HG03097 (cell line): ENCODE data around the gene NAPG.
"Not testable (repeated sequence)": the region's sequence is repeated elsewhere in the genome, so short reads cannot be mapped to it uniquely, and the experiment has no call there.

ENCODE experiments used
- ATAC-seq: cut with Tn5 transposase; IDR thresholded peaks from one replicate; pipeline ENCODE4 v1.9.1; 2021; ENCODE audit not compliant: unreplicated experiment, low FRiP score

NAPG gene

DNA sequence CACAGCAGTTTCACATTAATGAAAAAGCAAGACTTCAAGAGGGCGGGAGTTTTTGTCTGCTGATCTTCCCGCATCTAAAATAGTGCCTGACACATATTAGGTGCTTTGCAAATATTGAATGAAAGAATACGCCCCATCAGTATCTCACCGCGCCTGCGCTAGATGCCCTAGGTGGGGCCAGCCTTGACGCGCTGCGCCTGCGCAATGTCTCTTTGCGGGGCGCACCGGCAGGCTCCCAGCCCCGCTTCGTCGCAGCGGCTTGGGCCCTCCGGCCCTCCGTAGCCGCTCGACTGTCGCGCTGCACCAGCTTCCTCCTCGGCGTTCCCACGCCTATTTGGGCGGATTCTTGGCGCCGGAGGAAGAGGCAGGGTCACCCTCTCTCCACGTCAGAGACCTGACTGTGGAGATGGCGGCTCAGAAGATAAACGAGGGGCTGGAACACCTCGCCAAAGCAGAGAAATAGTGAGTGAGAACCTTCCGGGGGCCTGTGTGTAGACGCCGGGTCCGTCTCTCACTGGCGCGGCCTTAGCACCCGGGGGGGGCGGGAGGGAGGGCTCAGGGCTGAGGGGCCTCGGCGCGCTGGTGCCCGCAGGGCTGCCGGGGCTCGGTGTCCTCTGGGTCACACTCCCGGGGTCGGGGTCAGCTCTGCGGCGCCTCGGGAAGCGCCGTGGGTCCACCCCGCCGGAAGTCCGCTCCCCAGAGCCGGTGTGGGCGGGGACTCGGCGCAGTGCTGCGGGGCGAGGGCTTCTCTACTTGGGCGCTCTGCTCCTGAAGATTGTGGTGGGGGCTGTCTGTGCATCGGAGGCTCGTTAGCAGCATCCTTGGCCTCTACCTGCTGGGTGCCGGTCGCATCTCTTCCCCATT lies at the start of gene NAPG:
Gene NAPG (plus strand): TSS at position 331 of the 864 bp plus-strand sequence. CDS start 76 bp downstream, at position 407.
- ATAC-seq: peak; percentile 78

DNA sequence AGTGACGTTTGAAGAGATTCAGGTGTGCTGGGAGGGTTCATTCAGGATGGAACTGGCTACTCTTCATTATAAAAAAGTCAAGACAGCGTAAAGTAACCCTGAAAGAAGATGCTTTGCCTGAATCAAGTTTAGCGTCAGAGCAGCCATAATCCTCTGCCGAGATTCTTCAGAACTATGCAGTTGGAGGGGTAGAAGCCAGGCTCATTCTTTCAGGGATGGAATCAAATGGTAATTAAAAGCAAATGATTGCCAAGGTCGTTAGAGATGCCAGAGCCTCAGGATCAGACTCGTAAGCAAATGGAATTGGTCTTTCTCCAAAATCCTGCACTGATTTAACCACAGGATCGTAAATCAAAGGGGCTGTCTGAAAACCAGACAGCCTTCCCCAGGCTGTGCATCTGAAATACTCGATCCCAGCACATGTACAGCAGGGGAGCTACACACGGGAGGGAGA lies 49.5 kb upstream of the NAPG start:
- no peak for ATAC-seq

DNA sequence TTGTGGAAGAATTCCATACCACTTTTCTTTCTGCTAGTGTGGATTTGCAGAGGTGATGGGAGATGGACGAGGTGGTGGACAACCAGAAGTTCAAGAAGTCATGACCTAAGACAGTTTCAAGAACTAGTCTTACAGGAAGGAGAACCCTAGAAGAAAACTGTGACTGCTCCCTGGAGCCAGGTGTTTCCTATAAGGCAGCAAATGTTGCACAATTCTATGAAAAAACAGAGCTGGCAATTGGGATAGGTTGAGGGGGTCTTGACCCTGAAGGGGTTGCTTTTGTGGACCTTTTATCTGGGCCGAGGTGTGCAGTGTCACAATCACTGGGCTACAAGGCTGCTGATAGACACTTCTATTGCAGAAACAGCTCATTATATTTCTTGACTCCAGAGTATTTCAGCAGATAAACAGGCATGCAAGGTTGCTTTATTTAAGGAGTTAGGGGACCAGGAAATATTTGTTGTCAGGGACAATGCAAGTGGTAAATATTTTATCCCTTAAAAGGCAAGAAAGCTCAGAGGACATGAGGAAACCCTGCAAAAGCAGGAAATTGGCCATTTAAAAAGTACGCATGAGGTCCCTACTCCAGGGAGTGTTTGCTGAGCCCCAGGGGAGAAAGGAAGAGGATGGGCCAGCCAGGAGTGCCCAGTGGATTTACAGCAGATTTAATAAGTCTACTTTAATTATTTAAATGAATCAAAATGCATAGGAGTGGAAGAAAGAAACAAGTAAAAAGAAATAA lies 48.5 kb upstream of the NAPG start:
- ATAC-seq: no peak

DNA sequence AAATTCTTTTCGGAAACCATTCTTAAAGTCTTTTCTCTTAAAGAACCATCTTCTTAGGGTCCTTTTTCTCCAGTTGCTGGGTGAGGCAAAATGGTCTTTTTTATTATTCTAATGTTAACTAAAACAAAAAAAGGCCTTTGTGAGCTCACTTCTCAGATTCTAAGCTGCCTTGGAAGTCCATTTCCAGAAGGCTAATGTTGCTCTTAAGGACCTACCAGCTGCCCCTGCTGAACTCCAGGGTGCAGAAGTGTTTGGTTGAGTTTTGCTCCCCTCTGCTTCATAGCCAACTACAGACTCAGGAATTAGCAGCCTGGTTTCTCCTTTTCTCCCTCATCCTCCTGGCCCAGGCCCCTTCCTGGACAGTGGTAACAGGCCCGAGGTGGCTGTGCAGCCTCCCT lies 48.0 kb upstream of the NAPG start:
- no peak for ATAC-seq

DNA sequence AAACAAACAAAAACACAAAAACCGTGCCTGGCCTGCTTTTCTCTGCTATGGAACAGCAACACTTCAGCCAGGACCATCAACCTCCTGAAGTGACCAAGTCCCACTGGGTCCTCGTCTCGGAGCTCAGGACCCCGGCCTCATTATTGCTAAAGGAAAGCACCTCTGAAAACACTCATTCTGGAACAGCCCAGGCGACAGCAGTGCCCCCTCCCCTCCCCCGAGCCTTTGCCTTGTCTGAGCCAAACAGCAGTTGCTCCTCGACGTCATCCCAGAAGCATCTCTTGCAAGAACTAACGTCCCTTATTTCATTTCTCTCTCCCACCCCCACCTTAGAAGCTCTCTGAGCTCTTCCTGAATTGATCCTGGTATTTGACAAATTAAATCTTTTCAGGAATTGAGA lies 44.0 kb upstream of the NAPG start:
- no peak for ATAC-seq

DNA sequence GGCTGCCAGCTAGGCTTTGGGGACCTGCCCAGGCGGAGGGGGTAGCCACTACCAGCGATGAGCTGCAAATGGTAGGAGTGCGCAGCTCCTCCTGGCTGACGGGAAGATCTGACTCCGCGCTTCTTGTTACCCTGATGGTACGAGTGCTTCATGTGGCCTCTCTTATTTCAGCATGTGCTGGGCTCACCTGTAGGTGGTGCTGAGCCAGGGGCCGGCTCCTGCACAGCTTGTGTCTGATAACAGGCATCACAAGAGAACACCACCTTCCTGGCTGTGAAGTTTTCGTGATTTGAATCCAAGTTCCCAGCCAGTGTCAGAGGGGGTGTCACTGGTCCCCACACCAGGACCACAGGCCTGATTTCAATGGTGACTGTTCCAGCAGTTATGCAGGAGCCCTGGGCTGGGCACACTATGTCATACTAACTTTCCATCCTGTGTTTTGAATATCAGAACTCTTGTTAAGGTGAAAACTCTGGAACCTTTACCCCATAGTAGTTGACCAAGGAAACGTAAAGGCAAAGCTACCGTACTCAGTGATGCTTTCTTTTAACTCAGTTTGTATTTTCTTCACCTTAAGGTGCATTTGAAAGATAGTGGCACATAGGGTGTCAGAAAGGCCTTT lies 43.4 kb upstream of the NAPG start:
- no peak for ATAC-seq

DNA sequence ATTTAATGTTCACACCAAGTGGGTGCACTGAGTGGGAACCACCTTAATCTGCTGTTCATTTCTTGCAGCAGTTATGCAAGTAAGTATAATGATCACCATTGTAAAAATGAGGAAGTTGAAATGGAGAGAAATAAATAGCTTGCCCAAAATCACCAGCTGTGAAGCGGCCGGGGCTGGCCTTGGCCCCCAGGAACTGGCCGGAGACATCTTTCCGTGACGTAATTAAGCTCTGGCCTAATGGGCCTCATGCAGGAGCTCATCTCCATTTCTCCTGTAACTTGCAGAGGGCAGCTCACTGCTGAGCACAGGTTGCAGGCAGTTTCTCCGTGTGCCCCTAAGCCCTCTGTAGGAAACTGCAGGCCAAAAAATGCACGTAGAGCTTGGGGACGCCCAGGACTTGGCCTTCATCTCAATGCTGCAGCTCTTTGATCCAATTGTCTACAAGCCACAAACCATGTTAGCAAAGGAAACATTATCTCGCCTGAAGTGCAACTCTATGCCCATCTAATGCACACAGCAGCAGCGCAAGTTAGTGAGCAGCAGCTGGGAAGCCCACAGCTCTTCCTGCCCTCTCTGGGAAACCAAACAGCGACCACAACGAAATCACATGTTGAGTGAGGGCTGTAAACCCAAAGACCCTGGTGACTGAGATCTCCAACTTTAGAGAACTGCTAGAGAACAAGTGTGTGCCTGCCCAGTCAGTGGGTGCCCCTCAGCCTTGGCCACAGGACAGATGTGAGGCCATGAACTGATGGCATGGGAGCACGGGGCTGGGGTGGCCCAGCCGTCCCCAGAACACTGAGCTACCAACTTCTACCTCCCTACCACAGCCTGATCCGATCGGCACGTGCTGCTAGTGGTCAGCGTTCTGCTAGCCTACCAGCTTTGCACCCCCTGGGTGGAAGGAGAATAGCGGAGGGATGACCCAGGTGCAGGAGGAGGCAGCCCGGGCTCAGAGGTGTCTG lies 42.6 kb upstream of the NAPG start:
- ATAC-seq: peak; percentile 61

DNA sequence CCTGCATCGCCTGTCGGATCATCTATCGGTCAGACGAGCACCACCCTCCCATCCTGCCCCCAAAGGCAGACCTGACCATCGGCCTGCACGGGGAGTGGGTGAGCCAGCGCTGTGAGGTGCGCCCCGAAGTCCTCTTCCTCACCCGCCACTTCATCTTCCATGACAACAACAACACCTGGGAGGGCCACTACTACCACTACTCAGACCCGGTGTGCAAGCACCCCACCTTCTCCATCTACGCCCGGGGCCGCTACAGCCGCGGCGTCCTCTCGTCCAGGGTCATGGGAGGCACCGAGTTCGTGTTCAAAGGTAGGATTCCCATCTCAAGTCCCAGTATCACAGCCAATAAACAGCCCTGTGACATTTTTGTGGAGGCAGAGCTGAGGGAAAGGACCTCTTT lies 40.4 kb upstream of the NAPG start:
- no peak for ATAC-seq

DNA sequence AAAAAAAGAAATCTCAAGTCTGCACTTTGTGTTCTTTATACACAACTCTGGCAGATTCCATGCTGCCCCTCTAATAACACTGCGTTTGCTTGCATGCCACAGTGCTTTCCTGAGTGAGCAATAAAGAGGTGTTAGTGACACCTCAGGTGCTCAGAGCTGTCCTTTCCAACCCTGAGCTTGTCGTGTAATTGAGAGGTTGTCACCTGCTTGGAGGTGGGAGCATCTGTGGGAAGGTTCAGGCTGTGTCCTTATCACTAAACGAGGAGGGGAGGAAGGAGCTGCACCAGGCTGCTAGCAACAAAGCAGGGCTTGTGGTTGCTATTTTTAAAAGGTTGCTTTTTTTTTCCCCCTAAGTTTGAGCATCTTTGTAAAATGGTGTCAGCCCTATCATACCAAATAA lies 39.5 kb upstream of the NAPG start:
- no peak for ATAC-seq

DNA sequence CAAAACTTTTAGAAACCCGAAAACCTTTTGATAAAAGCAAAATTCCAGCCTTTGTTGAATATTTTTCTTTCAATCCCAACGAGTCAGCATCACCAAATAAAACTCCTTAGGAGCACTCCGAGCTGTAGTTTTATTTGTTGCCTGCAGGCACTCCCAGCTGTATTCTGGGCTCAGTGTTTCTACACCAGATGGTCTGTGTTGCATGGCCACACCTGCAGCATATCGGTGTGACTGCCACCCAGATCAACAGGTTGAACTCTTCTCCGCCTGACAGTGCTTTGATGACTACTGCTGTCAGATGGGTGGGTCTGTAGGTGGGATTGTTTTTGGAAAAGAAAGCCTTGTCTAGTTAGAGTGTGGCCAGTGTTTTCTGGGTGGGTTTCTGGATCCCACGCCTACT lies 38.7 kb upstream of the NAPG start:
- no peak for ATAC-seq

DNA sequence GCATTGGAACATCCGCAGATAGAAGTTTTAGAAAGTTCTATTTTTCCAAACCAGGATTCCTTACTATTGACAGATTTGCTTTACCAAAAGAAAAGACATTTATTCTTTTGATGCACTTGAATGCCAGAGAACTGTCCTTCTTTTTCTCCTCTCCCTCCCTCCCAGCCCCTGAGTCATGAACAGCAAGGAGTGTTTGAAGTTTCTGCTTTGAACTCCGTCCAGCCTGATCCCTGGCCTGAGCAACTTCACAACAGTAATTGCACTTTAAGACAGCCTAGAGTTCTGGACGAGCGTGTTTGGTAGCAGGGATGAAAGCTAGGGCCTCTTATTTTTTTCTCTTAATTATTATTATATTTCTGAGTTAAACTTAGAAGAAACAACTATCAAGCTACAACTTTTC lies 37.8 kb upstream of the NAPG start:
- ATAC-seq: no peak

DNA sequence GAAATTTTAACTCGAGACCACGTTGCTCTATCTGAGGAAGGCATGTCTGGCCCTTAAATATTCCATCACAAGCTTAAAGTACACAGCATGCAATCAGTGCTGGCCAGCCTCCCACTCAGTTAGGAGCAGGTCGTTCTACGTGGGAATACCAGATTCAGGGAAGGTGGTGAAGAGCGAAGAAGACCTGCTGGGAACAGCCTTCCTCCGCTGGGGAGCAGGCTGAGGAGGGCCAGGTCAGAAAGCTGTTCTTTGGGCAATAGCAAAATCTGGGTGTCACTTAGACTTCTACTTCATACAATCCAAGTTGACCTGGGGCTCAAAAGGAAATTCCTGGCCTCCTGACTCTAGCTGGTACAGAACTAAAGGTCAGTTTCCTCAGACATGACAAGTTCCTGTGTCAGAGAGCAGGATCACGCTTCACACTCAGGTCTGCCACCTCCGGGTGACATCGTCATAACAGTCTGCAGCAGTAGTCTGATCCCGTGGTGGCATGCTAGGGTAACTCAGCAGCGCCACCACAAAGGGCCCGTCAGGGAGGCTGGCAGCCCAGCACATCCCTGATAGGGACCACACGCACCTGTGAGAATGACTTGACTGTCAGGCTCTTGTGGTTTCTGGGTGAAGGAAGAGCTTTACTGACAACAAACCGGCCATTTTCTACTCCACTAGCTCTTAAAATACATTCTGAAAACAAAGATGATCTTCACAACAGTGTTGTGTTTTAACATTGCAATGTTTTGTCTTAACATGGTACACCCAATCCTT lies 35.2 kb upstream of the NAPG start:
- peak; percentile 95 for ATAC-seq

DNA sequence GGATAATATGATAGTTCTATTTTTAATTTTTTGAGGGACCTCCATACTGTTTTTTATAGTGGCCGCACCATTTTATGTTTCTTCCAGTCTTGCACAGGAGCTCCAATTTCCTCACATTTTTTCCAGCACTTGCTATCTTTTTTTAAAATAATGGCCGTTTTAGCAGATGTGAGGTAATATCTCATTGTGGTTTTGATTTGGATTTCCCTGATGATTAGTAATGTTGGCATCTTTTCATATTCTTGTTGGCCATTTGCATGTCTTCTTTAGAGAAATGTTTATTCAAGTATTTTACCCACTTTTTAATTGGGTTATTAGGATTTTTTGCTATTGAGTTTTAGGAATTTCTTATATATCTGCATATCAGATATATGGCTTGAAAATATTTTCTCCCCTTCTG lies 29.9 kb upstream of the NAPG start:
- no peak for ATAC-seq

DNA sequence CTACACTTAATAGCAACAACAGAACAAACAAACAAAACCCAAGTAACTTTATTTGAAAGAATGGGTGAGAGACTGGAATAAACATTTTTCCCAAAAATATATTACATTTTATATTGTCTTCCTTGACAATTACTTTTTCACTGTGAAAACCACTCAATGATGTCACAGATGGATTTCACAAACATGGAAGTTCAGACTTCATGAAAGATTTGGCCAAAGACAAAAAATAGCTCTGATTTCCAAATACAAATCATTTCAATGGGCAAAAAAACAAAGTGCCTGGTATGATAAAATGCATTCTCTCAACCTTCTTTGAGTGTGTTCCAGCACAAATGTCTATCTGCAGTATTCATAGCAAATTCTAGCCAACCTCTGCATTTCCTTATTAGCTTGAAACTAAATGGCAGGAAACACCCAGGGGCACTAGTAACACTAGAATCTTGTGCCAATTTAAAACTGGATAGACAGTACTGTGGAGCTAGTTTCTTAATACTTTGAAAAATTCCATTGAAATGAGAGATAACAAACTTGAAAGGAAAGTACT lies 28.5 kb upstream of the NAPG start:
- no peak for ATAC-seq

DNA sequence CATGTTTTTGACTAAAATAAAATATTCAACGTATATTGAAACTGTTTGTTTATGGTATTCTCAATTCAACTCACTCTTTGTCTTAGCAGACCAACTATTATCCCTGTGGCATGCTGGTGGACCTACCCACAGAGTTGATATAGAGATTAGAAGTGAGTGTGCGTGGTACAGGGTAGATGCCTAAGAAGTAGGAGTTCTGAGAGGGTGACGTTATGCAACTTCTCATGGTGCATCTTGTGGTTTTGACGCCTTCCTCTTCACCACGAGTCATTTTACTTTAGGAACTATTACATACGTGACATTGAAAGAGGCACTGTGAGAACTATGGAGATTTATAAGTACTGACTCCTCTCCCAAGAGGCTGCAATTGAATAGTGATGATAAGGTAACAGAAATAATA lies 26.6 kb upstream of the NAPG start:
- ATAC-seq: no peak

DNA sequence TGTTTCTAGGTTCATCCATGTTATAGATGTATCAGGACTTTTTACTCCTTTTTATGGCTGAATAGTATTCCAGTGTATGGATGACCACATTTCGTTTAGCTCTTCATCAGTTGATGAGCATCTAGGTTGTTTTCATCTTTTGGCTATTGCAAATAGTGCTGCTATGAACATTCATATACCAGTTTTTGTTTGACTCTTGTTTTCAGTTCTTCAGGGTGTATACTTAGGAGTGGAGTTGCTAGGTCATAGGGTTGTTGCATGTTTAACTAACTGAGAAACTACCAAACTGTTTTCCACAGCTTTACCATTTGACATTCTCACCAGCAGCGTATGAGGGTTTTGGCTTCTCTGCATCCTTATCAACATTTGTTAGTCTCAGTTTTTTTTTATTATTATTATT lies 25.8 kb upstream of the NAPG start:
- no peak for ATAC-seq

DNA sequence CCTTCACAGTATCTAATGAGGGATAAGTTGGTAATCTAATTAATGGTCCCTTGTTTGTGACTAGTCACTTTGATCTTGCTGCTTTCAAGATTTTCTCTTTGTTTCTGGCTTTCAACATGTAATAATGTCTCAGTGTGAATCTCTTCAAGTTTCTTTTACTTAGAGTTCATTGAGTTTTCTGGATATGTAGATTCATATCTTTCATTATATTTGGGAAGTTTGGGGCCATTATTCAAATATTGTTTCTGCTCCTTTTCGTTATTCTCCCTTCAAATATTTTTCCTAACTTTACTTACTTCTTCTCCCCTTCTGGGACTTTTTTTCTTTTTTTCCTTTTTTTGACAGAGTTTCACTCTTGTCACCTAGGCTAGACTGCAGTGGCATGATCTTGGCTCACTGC lies 21.1 kb upstream of the NAPG start:
- ATAC-seq: no peak

DNA sequence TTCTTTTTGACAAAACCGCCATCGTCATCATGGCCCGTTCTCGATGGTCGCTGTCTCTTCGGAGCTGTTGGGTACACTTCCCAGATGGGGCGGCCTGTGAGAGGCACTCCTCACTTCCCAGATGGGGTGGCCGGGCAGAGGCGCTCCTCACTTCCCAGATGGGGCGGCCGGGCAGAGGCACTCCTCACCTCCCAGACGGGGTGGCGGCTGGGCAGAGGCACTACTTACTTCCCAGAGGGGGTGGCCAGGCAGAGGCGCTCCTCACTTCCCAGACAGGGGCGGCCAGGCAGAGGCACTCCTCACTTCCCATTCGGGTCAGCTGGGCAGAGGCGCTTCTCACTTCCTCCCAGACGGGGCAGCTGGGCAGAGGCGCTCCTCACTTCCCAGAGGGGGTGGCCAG lies 19.9 kb upstream of the NAPG start:
- ATAC-seq: not testable (repeated sequence)

DNA sequence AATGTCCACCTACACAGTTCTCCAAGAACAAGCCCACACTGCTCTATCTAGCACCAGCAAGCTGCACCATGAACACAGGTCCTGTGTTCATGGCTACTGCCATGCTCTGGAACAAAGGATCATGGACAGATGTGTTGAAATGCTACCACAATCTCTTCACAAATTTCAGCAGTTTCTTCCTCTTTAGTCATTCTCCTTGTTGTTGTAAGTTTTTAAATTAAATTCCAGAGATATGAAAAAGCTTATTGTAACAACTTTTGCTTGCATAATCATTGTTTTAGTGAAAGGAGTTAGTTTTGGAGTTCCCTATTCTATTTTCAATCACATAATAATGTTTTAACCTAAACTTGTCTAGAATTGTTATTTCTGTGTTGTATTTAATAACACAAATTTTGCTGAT lies 17.2 kb upstream of the NAPG start:
- ATAC-seq: no peak
